A549 (cell line): ENCODE results near the gene VSTM1. TPM values are rescaled to one million over a fixed set of nuclear protein-coding genes. Genes with fewer than 3 reads are reported as not detected.

ENCODE experiments used
- ATAC-seq, 2 experiments: fragments of 200-7000 bp in 1 of 2; fragments of >200 bp in 1 of 2; cut with Nextera tagmentation in 1 of 2; cut with Tn5 transposase in 1 of 2; 3 replicates each; pipeline versions ENCODE4 v1.8.0 to v1.9.1; 2018 to 2020; ENCODE audit warnings: mild to moderate bottlenecking in 1 of 2, moderate library complexity in 1 of 2
- CTCF ChIA-PET: fragments of 300-600 bp; sonication (Branson Sonifier 250); formaldehyde crosslinking; extraction: SDS; loops from one replicate; lab custom pipeline; 2021; ENCODE audit warnings: antibody characterized with exemption, inconsistent platforms; lab: Yijun Ruan, JAX
- POLR2A ChIA-PET: fragments of 350-600 bp; formaldehyde crosslinking; extraction: SDS; loops from one replicate; lab custom pipeline; 2021; ENCODE audit warnings: antibody characterized with exemption, inconsistent platforms; lab: Yijun Ruan, JAX
- DNase-seq, 2 experiments: peaks; one replicate each; pipeline versions ENCODE4 v3.0.0 to v3.0.0-alpha.2; 2011 to 2016; ENCODE audit warnings: low read depth in 1 of 2, low spot score in 1 of 2
- FAIRE-seq: peaks from 2 replicates; lab custom pipeline; 2011; peaks lifted over from hg19 to GRCh38; lab: Jason Lieb, UNC
- H3K27ac ChIP-seq, 2 experiments: fragments of >200 bp; sonication (Bioruptor Twin); formaldehyde crosslinking; 3 replicates each; pipeline ENCODE4 v1.5.1; 2016 to 2017
- H3K4me1 ChIP-seq: fragments of >200 bp; sonication (Bioruptor Twin); formaldehyde crosslinking; 3 replicates; pipeline ENCODE4 v1.6.1; 2016
- H3K4me2 ChIP-seq: fragments of >200 bp; sonication (Bioruptor Twin); formaldehyde crosslinking; 3 replicates; pipeline ENCODE4 v1.6.1; 2016
- H3K4me3 ChIP-seq: fragments of >200 bp; sonication (Bioruptor Twin); formaldehyde crosslinking; 3 replicates; pipeline ENCODE4 v1.5.1; 2016
- H3K9me3 ChIP-seq: fragments of >200 bp; sonication (Bioruptor Twin); formaldehyde crosslinking; 3 replicates; pipeline ENCODE4 v1.6.1; 2016
- BCL3 ChIP-seq: fragments of >200 bp; sonication (Bioruptor Twin); formaldehyde crosslinking; IDR thresholded peaks from 3 replicates; pipeline ENCODE4 v1.6.1; 2016
- BHLHE40 ChIP-seq: IDR thresholded peaks from 2 replicates; pipeline ENCODE4 v1.6.1; 2012; ENCODE audit warnings: low read depth, low read length, inconsistent platforms
- CHD4 ChIP-seq: fragments of 200-600 bp; sonication (generic); IDR thresholded peaks from 2 replicates; pipeline ENCODE4 v1.6.1; 2016; ENCODE audit warnings: antibody characterized with exemption, mild to moderate bottlenecking, borderline replicate concordance
- E2F6 ChIP-seq: IDR thresholded peaks from 2 replicates; pipeline ENCODE4 v1.6.1; 2012; ENCODE audit warnings: low read depth, borderline replicate concordance
- EHF ChIP-seq: fragments of 250-450 bp; sonication (Bioruptor Pico); IDR thresholded peaks from 2 replicates; pipeline ENCODE4 v1.5.0; 2020; ENCODE audit warnings: mild to moderate bottlenecking
- EP300 ChIP-seq, 2 experiments: fragments of >200 bp; sonication (Bioruptor Twin); formaldehyde crosslinking; IDR thresholded peaks; 2 replicates in 1 of 2; 3 replicates in 1 of 2; pipeline ENCODE4 v1.6.1; 2016 to 2017
- HDAC2 ChIP-seq: fragments of 200-600 bp; sonication (generic); IDR thresholded peaks from 2 replicates; pipeline ENCODE4 v1.6.1; 2016
- HES2 ChIP-seq: fragments of >200 bp; sonication (Bioruptor Twin); formaldehyde crosslinking; IDR thresholded peaks from 2 replicates; pipeline ENCODE4 v1.6.1; 2016
- HOXB5 ChIP-seq: fragments of 250-450 bp; sonication (Bioruptor Pico); IDR thresholded peaks from 2 replicates; pipeline ENCODE4 v1.5.0; 2020; ENCODE audit warnings: mild to moderate bottlenecking, moderate library complexity
- JUN ChIP-seq, 2 experiments: fragments of >200 bp; sonication (Bioruptor Twin); formaldehyde crosslinking; IDR thresholded peaks; 2 replicates in 1 of 2; 3 replicates in 1 of 2; pipeline ENCODE4 v1.6.1; 2016 to 2017
- KDM5A ChIP-seq: fragments of 200-600 bp; sonication (generic); IDR thresholded peaks from 2 replicates; pipeline ENCODE4 v1.6.1; 2016; ENCODE audit warnings: antibody characterized with exemption, mild to moderate bottlenecking
- MAFK ChIP-seq: fragments of 450-650 bp; IDR thresholded peaks from 2 replicates; pipeline ENCODE4 v1.6.1; 2014; ENCODE audit not compliant: partially characterized antibody
- MAZ ChIP-seq: fragments of 150-350 bp; IDR thresholded peaks from 2 replicates; pipeline ENCODE4 v1.6.1; 2014; ENCODE audit warnings: antibody characterized with exemption, low read depth, low read length, borderline replicate concordance
- NFE2L2 ChIP-seq: fragments of 150-350 bp; conservative IDR thresholded peaks from 2 replicates; pipeline ENCODE4 v1.6.1; 2014; ENCODE audit warnings: low read length
- PHF8 ChIP-seq: fragments of 200-600 bp; sonication (generic); IDR thresholded peaks from 2 replicates; pipeline ENCODE4 v1.6.1; 2016; ENCODE audit warnings: low read depth, mild to moderate bottlenecking, antibody characterized with exemption, moderate library complexity, borderline replicate concordance
- POLR2AphosphoS2 ChIP-seq: conservative IDR thresholded peaks from 2 replicates; pipeline ENCODE4 v1.6.1; 2012; ENCODE audit warnings: low read length, improper control_type of control experiment, inconsistent platforms
- RAD21 ChIP-seq, 2 experiments: fragments of >200 bp in 1 of 2; sonication (Bioruptor Twin) in 1 of 2; formaldehyde crosslinking in 1 of 2; IDR thresholded peaks in 1 of 2; conservative IDR thresholded peaks in 1 of 2; 2 replicates in 1 of 2; 3 replicates in 1 of 2; pipeline ENCODE4 v1.6.1; 2012 to 2018; ENCODE audit warnings: inconsistent platforms in 1 of 2
- RFX5 ChIP-seq: fragments of 450-650 bp; IDR thresholded peaks from 2 replicates; pipeline ENCODE4 v1.7.1; 2014; ENCODE audit warnings: antibody characterized with exemption, mild to moderate bottlenecking, moderate library complexity
- SMC3 ChIP-seq: fragments of >200 bp; sonication (Bioruptor Twin); formaldehyde crosslinking; IDR thresholded peaks from 3 replicates; pipeline ENCODE4 v1.6.1; 2018; ENCODE audit warnings: inconsistent platforms
- TFCP2L1 ChIP-seq: fragments of 250-450 bp; sonication (Bioruptor Pico); IDR thresholded peaks from 2 replicates; pipeline ENCODE4 v1.5.0; 2021; ENCODE audit warnings: mild to moderate bottlenecking
- USF2 ChIP-seq: fragments of 450-650 bp; IDR thresholded peaks from 2 replicates; pipeline ENCODE4 v1.6.1; 2014; ENCODE audit warnings: antibody characterized with exemption
- ZC3H11A ChIP-seq: fragments of 450-650 bp; IDR thresholded peaks from 2 replicates; pipeline ENCODE4 v1.6.1; 2014; ENCODE audit warnings: antibody characterized with exemption, mild to moderate bottlenecking
- ZFP36 ChIP-seq: fragments of 450-650 bp; IDR thresholded peaks from 2 replicates; pipeline ENCODE4 v1.6.1; 2014; ENCODE audit warnings: borderline replicate concordance; ENCODE audit not compliant: partially characterized antibody
- ZSCAN20 ChIP-seq: fragments of 250-450 bp; sonication (Bioruptor Pico); IDR thresholded peaks from 2 replicates; pipeline ENCODE4 v1.8.0; 2022; ENCODE audit warnings: mild to moderate bottlenecking, moderate library complexity
- WGBS: methylation state at CpG from one replicate; pipeline ENCODE4 v1.1.6; 2017; ENCODE audit errors: missing lambda C conversion rate; 5-methylcytosine and 5-hydroxymethylcytosine counted together
- polyA plus RNA-seq, 4 experiments: library from polyadenylated mRNA; depleted of rRNA in 3 of 4; stranded (reverse); fragments of >200 nt; fragmentation: RNase III in 1 of 4; extraction: RNeasy Plus Mini Kit Qiagen cat#74134 plus additional on column Dnase treatment in 1 of 4; gene quantifications; 2 replicates in 3 of 4; 3 replicates in 1 of 4; pipeline ENCODE4 v1.2.3, GENCODE V29; 2011 to 2017

VSTM1 gene
- polyA plus RNA-seq, 2 of the 4 experiments (the other 2 are of a cell fraction) = 0.25 to 0.50 TPM

- Histone ChIP-seq H3K4me3 (no peak overlapping the region), H3K4me1 (no peaks in the 10 kb centered on the region), H3K9me3 (peaks cover 5% of the 10 kb centered on the region), H3K4me2 (no peak overlapping the region), H3K27ac (no peak overlapping the region)
- FAIRE-seq (no peak), DNase-seq (no peak), ATAC-seq (no peak)
- ChIA-PET CTCF (interaction anchor here (0.9 to 1.3 kb wide), 2 partner anchors 15 to 191 kb away, joined by 3 to 4 read pairs; no protein-coding TSS in a partner anchor), POLR2A (no interaction called here)
- TF ChIP-seq ZSCAN20 (CRISPR knock-in tag) = no peak
- no peak for TF ChIP-seq BHLHE40
- no peak for TF ChIP-seq POLR2AphosphoS2
- TF ChIP-seq HOXB5 (CRISPR knock-in tag) = no peak
- TF ChIP-seq CHD4 = no peak
- no peak for TF ChIP-seq TFCP2L1 (CRISPR knock-in tag)
- WGBS = 52% methylated on average over 9 of the region's 9 CpGs
Measured at GRCh38 chr19:54074851-54075250, 11.2 kb upstream of the VSTM1 start.

- Histone ChIP-seq H3K4me2 (no peak overlapping the region), H3K4me1 (no peaks in the 10 kb centered on the region), H3K9me3 (peaks cover 7% of the 10 kb centered on the region), H3K4me3 (no peak overlapping the region), H3K27ac (no peak overlapping the region)
- no peak for FAIRE-seq
- WGBS = 76% methylated on average over 10 of the region's 10 CpGs
- ChIA-PET POLR2A (no interaction called here), CTCF (no interaction called here)
- TF ChIP-seq NFE2L2 (no peak), JUN (IDR thresholded peaks at IDR 0.05) (no peak), EP300 (IDR thresholded peaks at IDR 0.05) (no peak), KDM5A (no peak), MAZ (no peak), E2F6 (no peak), EHF (CRISPR knock-in tag) (no peak), ZFP36 (no peak), SMC3 (no peak), HDAC2 (no peak)
- ATAC-seq = no peak; a peak in 2 of 6 replicates
- no peak for DNase-seq
Measured at GRCh38 chr19:54073829-54074228, 10.1 kb upstream of the VSTM1 start.

- ATAC-seq (no peak), FAIRE-seq (no peak)
- Histone ChIP-seq H3K27ac (no peak overlapping the region), H3K4me1 (no peaks in the 10 kb centered on the region)
- POLR2A ChIA-PET = no interaction called here
- no peak for TF ChIP-seq RAD21 (conservative IDR thresholded peaks at IDR 0.05 in 1 of 2, IDR thresholded peaks at IDR 0.05 in 1 of 2)
- no peak for TF ChIP-seq POLR2AphosphoS2
- no peak for TF ChIP-seq MAFK
- no peak for TF ChIP-seq TFCP2L1 (CRISPR knock-in tag)
- TF ChIP-seq NFE2L2 = no peak
- no peak for TF ChIP-seq HES2
- no peak for TF ChIP-seq BCL3
- TF ChIP-seq ZFP36 = no peak
- no peak for TF ChIP-seq HDAC2
- TF ChIP-seq RFX5 = no peak
- no peak for TF ChIP-seq USF2
- no peak for TF ChIP-seq EHF (CRISPR knock-in tag)
- TF ChIP-seq PHF8 = no peak
- TF ChIP-seq ZC3H11A = no peak
- TF ChIP-seq, all 56 proteins: peak for 0
- Histone ChIP-seq H3K4me3 (no peak overlapping the region), H3K9me3 (peaks cover 7% of the 10 kb centered on the region), H3K4me2 (no peak overlapping the region)
- CTCF ChIA-PET = interaction anchor here (0.9 to 3.2 kb wide), 4 partner anchors 11 to 322 kb away, joined by 3 to 14 read pairs (median 3); no protein-coding TSS in a partner anchor
- 14% methylated on average over 5 of the region's 5 CpGs for WGBS
- no peak for DNase-seq
Measured at GRCh38 chr19:54069470-54069869, 5.8 kb upstream of the VSTM1 start.
